Mesendoderm (in vitro differentiated cells): ENCODE data around the gene MCTP2.

Experiments
- DNase-seq: peaks from one replicate; pipeline ENCODE4 v3.0.0; 2013
- H2AK5ac ChIP-seq: 2 replicates; pipeline ENCODE4 v1.6.1; 2013; ENCODE audit warnings: low read length, inconsistent platforms
- H2BK120ac ChIP-seq: 2 replicates; pipeline ENCODE4 v1.6.1; 2013; ENCODE audit warnings: low read depth, mild to moderate bottlenecking, low read length, moderate library complexity, mixed read lengths
- H2BK15ac ChIP-seq: replicated peaks from 2 replicates; pipeline ENCODE4 v1.6.1; 2013; ENCODE audit warnings: low read depth, mild to moderate bottlenecking, moderate library complexity
- H2BK5ac ChIP-seq: 2 replicates; pipeline ENCODE4 v1.6.1; 2013; ENCODE audit warnings: low read length, inconsistent platforms
- H3K18ac ChIP-seq: 2 replicates; pipeline ENCODE4 v1.6.1; 2013; ENCODE audit warnings: mild to moderate bottlenecking, low read length, mixed read lengths
- H3K23ac ChIP-seq: one replicate; pipeline ENCODE4 v1.6.1; 2013; ENCODE audit warnings: low read length
- H3K27ac ChIP-seq: 2 replicates; pipeline ENCODE4 v1.5.1; 2013; ENCODE audit warnings: low read depth, mild to moderate bottlenecking, inconsistent platforms, low read length, moderate library complexity
- H3K27me3 ChIP-seq: 2 replicates; pipeline ENCODE4 v1.6.1; 2013; ENCODE audit warnings: low read length, control low read depth, mild to moderate bottlenecking, inconsistent platforms; ENCODE audit not compliant: insufficient read depth, poor library complexity
- H3K36me3 ChIP-seq: 2 replicates; pipeline ENCODE4 v1.6.1; 2013; ENCODE audit warnings: low read length, inconsistent platforms; ENCODE audit not compliant: control insufficient read depth, insufficient read depth
- H3K4ac ChIP-seq: one replicate; pipeline ENCODE4 v1.6.1; 2013; ENCODE audit warnings: low read depth, mild to moderate bottlenecking, low read length, moderate library complexity
- H3K4me1 ChIP-seq: 2 replicates; pipeline ENCODE4 v1.6.1; 2013; ENCODE audit warnings: low read depth, low read length, inconsistent platforms; ENCODE audit not compliant: control insufficient read depth
- H3K4me2 ChIP-seq: 2 replicates; pipeline ENCODE4 v1.6.1; 2013; ENCODE audit warnings: low read length
- H3K4me3 ChIP-seq: 2 replicates; pipeline ENCODE4 v1.5.1; 2013; ENCODE audit warnings: mild to moderate bottlenecking, low read length
- H3K56ac ChIP-seq: one replicate; pipeline ENCODE4 v1.6.1; 2013; ENCODE audit warnings: low read length
- H3K79me1 ChIP-seq: 2 replicates; pipeline ENCODE4 v1.6.1; 2013; ENCODE audit warnings: low read length, inconsistent platforms
- H3K79me2 ChIP-seq: 2 replicates; pipeline ENCODE4 v1.6.1; 2013; ENCODE audit warnings: mild to moderate bottlenecking, low read length; ENCODE audit not compliant: control insufficient read depth, insufficient read depth
- H3K9ac ChIP-seq: 2 replicates; pipeline ENCODE4 v1.6.1; 2013; ENCODE audit warnings: low read length, inconsistent platforms
- H4K5ac ChIP-seq: one replicate; pipeline ENCODE4 v1.6.1; 2013; ENCODE audit warnings: low read length
- H4K8ac ChIP-seq: one replicate; pipeline ENCODE4 v1.6.1; 2013; ENCODE audit warnings: low read depth, mild to moderate bottlenecking, control low read depth, low read length, moderate library complexity
- WGBS: extraction: QIAGEN DNeasy Blood & Tissue Kit; methylation state at CpG from one replicate; pipeline ENCODE4 v1.1.7; 2013; ENCODE audit warnings: low lambda C conversion rate, missing lambda C conversion rate; ENCODE audit not compliant: insufficient coverage; ENCODE audit errors: extremely low coverage; 5-methylcytosine and 5-hydroxymethylcytosine counted together

MCTP2 gene

DNA sequence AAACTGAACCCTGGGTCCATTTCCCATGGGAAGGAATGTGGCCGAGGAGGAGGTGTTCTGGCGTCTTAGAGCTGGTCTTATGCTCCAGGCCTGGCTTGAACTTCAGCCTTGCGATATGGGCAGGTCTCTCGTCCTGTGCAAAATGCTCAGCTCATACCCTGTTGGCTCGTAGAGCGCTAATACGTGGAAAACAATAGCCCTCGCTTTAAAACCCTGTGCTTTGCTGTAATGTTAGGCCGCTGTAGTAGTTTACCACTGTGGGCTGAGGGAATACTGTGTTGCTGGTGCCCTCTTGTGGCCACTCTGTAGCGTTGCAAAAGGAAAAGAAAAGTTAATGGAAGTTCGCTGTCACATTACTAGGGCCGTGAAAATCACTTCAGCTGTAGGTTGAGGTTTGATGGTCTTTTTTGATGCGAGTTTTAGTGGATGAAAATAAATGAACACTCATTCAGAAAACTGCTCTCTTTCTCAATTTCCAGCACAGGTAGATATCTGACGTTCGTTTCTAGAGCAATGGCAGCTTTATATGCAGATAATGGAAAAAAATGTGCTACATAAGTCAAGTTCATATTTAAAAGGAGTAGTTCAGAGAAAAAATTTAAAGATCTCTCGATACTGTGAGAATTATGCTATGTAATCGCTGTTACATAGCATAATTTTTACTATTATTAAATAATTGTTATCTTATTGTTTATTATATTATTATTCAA is 92.9 kb downstream of the MCTP2 start:
- no peak overlapping the region for H3K23ac ChIP-seq
- no peak overlapping the region for H2BK15ac ChIP-seq
- no peak overlapping the region for H2BK120ac ChIP-seq
- H3K27me3 ChIP-seq = no peaks in the 10 kb centered on the region
- H2AK5ac ChIP-seq = no peak overlapping the region
- H4K8ac ChIP-seq = no peak overlapping the region
- no peak overlapping the region for H3K4me2 ChIP-seq
- peaks cover 2% of the 10 kb centered on the region for H3K4me1 ChIP-seq
- peak overlapping the region; percentile 76 for H3K56ac ChIP-seq
- no peak overlapping the region for H3K4ac ChIP-seq
- no peaks in the 10 kb centered on the region for H3K36me3 ChIP-seq
- no peaks in the 10 kb centered on the region for H3K79me2 ChIP-seq
- no peak overlapping the region for H2BK5ac ChIP-seq
- no peak overlapping the region for H4K5ac ChIP-seq
- H3K27ac ChIP-seq = no peak overlapping the region
- no CpG with 5 or more reads among the region's 17 CpGs for WGBS
- no peaks in the 10 kb centered on the region for H3K79me1 ChIP-seq
- H3K9ac ChIP-seq = peak overlapping the region; percentile 10
- DNase-seq = peak; percentile 75
- H3K18ac ChIP-seq = no peak overlapping the region
- no peak overlapping the region for H3K4me3 ChIP-seq

DNA sequence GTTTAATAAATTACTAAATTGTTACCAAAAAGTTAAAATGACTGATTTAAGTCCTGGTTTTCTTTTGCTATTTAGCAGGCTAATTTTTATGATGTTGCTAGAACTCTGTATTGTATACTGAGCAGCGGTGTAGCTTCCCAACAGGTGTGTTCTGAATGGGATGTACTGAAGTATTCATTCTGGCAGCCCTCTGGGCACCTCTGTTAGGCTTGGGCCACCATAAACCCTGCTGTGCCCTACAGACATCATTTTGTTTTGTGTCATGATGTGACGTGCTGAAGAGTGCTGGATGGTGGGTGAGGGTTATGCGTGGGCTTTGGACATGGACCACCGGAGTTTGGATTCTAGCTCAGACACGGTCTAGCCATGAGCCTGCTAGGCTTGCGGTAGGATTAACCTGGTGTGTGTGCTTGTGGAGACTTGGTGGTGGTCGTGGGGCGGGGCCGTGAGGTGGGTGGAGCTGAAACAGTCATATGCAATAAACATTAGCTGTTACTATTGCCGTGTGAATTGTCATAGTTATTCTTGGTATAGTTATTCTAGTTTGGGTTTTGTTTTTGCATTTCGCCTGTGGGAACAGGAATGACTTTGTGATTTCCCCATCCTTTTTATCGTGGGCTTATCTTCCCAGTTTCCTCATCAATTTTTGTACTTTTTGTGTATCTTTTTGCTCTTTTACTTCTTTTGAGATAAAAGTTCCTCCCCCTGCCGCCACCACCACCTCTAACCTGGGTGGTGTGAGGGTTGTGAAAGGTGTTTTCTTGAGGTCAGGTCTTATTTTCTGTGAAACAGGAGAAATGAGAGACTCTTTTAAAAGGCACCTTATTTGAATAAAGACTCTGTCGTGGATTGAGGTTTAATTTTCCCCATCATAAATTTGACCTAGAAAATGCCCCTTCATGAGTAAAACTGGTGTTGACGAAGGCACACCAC is 93.7 kb downstream of the MCTP2 start:
- no peak overlapping the region for H3K4me2 ChIP-seq
- H2BK15ac ChIP-seq = no peak overlapping the region
- H4K5ac ChIP-seq = no peak overlapping the region
- no peak overlapping the region for H2BK5ac ChIP-seq
- H3K18ac ChIP-seq = no peak overlapping the region
- H2BK120ac ChIP-seq = no peak overlapping the region
- H3K56ac ChIP-seq = no peak overlapping the region
- no peaks in the 10 kb centered on the region for H3K79me2 ChIP-seq
- H3K79me1 ChIP-seq = no peaks in the 10 kb centered on the region
- H3K23ac ChIP-seq = no peak overlapping the region
- no peak overlapping the region for H3K27ac ChIP-seq
- WGBS = no CpG with 5 or more reads among the region's 15 CpGs
- no peak overlapping the region for H4K8ac ChIP-seq
- no peaks in the 10 kb centered on the region for H3K27me3 ChIP-seq
- H3K4ac ChIP-seq = no peak overlapping the region
- no peak overlapping the region for H3K4me3 ChIP-seq
- H3K36me3 ChIP-seq = no peaks in the 10 kb centered on the region
- peak; percentile 16 for DNase-seq
- H3K9ac ChIP-seq = no peak overlapping the region
- H3K4me1 ChIP-seq = peaks cover 2% of the 10 kb centered on the region
- H2AK5ac ChIP-seq = no peak overlapping the region

DNA sequence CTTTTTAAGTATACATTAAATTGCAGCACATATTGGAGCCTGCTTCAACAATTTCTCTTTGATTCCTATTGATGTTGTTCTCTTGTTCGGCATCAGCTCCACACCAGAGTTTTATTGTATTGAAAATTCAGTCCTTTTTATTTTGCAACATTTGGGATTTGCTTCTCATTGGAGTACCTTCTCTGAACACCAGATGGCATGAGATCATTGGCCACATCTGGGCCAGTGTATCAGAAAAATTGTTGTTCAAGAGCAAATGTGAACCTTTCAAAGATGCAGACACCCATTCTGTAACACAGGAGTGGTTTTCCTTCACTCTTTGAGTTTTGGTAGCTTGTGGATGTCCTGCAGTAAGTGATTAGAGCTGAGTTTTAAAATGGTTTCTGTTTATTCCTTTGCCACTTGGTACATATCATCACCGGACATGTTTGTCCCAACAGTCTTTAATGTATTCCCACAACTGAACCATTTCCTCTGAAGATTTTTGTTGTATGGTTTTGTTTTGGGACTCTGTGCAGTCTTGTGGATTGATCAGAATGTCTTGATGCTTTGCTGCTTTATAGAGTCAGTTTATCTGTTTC is 96.1 kb downstream of the MCTP2 start:
- H2BK15ac ChIP-seq = no peak overlapping the region
- no peak overlapping the region for H2BK5ac ChIP-seq
- no peak overlapping the region for H3K9ac ChIP-seq
- H3K79me2 ChIP-seq = no peaks in the 10 kb centered on the region
- no peaks in the 10 kb centered on the region for H3K79me1 ChIP-seq
- H3K27me3 ChIP-seq = no peaks in the 10 kb centered on the region
- no peak overlapping the region for H3K4me2 ChIP-seq
- H4K8ac ChIP-seq = no peak overlapping the region
- no peak overlapping the region for H3K4me3 ChIP-seq
- peak; percentile 36 for DNase-seq
- H3K27ac ChIP-seq = no peak overlapping the region
- H3K4ac ChIP-seq = no peak overlapping the region
- H3K4me1 ChIP-seq = peaks cover 2% of the 10 kb centered on the region
- H3K23ac ChIP-seq = no peak overlapping the region
- no peak overlapping the region for H3K18ac ChIP-seq
- no peak overlapping the region for H2AK5ac ChIP-seq
- no peak overlapping the region for H2BK120ac ChIP-seq
- no peaks in the 10 kb centered on the region for H3K36me3 ChIP-seq
- H3K56ac ChIP-seq = no peak overlapping the region
- no peak overlapping the region for H4K5ac ChIP-seq
- WGBS = no CpG with 5 or more reads among the region's 2 CpGs

DNA sequence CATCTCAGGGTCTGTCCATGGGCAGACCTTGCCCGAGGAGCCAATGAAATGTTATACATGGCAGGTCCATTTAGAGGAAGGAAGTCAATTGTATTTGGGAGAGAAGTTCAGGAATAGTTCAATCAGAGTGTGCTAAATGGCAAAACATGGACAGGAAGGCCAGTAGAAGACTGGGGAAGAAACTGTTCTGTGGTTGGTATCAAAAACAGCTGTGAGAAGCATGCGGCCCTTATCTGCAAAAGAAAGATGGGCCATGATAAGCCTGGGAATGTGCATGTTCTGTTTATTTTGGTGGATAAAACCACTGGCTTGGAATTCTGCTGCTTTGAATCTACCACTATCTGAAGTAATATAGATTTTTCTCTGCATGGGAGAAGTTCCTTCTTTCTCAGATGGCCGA is 100.4 kb downstream of the MCTP2 start:
- Histone ChIP-seq H3K4me2 (no peak overlapping the region), H3K9ac (no peak overlapping the region), H3K4me1 (no peaks in the 10 kb centered on the region), H4K8ac (no peak overlapping the region), H3K4me3 (no peak overlapping the region), H3K56ac (no peak overlapping the region), H2BK5ac (no peak overlapping the region), H2BK15ac (no peak overlapping the region), H3K18ac (no peak overlapping the region), H3K27ac (no peak overlapping the region), H3K27me3 (no peaks in the 10 kb centered on the region), H3K23ac (no peak overlapping the region), H3K79me1 (no peaks in the 10 kb centered on the region), H3K4ac (no peak overlapping the region), H3K79me2 (no peaks in the 10 kb centered on the region), H4K5ac (no peak overlapping the region), H2BK120ac (no peak overlapping the region), H3K36me3 (no peaks in the 10 kb centered on the region), H2AK5ac (no peak overlapping the region)
- no CpG with 5 or more reads among the region's 3 CpGs for WGBS
- no peak for DNase-seq

DNA sequence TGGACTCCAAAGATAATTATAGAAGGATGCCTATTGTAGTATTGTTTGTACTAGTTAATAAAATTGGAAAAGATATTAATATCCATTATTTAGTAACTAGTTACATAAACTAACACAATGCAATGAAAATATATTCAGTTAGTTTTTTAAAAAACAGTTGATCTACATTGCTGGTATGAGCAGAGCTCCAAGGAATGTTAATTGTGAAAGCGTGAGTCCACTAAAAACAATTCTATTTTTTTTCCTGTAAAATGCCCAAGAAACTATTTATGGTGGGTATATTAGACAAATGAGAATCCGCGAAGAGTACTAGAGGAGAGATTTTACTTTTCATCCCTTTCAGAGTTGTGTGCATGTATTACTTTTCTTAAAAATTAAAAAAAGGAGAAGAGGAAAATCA is 104.3 kb downstream of the MCTP2 start:
- Histone ChIP-seq H2BK5ac (no peak overlapping the region), H3K36me3 (no peaks in the 10 kb centered on the region), H3K27ac (no peak overlapping the region), H2AK5ac (no peak overlapping the region), H4K8ac (no peak overlapping the region), H3K4me1 (no peaks in the 10 kb centered on the region), H3K18ac (no peak overlapping the region), H3K23ac (no peak overlapping the region), H3K56ac (no peak overlapping the region), H4K5ac (no peak overlapping the region), H3K27me3 (no peaks in the 10 kb centered on the region), H2BK15ac (no peak overlapping the region), H3K4ac (no peak overlapping the region), H3K79me1 (no peaks in the 10 kb centered on the region), H3K9ac (no peak overlapping the region), H3K79me2 (no peaks in the 10 kb centered on the region), H3K4me3 (no peak overlapping the region), H3K4me2 (no peak overlapping the region), H2BK120ac (no peak overlapping the region)
- no CpG with 5 or more reads among the region's 3 CpGs for WGBS
- no peak for DNase-seq
